ENCODE measurements around the gene RGS1.

DNA sequence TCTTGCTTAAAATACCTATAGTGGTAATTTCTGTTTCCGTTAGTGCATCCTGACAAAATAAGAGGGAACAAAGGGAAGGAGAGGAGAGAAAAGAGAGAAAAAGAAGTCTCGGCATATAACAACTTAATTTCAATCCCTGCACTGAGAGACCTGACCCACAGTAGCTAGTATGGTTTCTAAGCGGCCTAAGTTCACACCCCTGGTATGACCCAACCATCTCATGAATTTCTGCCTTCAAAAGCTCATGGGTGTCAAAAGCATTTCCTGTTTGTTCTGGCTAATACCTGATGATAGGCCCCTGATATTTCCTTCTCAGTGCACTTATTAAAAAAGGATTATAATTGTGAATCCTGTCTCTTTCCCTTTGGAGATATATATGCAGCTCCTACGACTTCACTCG lies 32.1 kb upstream of the RGS1 start:
- TF ChIP-seq, protein P1, sequence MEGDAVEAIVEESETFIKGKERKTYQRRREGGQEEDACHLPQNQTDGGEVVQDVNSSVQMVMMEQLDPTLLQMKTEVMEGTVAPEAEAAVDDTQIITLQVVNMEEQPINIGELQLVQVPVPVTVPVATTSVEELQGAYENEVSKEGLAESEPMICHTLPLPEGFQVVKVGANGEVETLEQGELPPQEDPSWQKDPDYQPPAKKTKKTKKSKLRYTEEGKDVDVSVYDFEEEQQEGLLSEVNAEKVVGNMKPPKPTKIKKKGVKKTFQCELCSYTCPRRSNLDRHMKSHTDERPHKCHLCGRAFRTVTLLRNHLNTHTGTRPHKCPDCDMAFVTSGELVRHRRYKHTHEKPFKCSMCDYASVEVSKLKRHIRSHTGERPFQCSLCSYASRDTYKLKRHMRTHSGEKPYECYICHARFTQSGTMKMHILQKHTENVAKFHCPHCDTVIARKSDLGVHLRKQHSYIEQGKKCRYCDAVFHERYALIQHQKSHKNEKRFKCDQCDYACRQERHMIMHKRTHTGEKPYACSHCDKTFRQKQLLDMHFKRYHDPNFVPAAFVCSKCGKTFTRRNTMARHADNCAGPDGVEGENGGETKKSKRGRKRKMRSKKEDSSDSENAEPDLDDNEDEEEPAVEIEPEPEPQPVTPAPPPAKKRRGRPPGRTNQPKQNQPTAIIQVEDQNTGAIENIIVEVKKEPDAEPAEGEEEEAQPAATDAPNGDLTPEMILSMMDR (conservative IDR thresholded peaks at IDR 0.05 in 1 of 2, IDR thresholded peaks at IDR 0.05 in 1 of 2; ENCODE audit: extremely low read depth in 1 of 2, insufficient read depth in 1 of 2, low read depth in 1 of 2, low read length in 2 of 2): no peak
- no peak for TF ChIP-seq EZH2 (IDR thresholded peaks at IDR 0.05; ENCODE audit: borderline replicate concordance, low read length)
